Breast epithelium (tissue), 3 donors: ENCODE data around the gene STXBP3.
"Not testable (repeated sequence)": the region's sequence is repeated elsewhere in the genome, so short reads cannot be mapped to it uniquely, and the experiment has no call there.

Experiments
- POLR2A ChIP-seq: fragments of 450-650 bp; IDR thresholded peaks from one replicate; pipeline ENCODE4 v1.6.1; 2016; ENCODE audit warnings: antibody characterized with exemption, mild to moderate bottlenecking, moderate library complexity
- POLR2AphosphoS5 ChIP-seq, 3 donors: sonication (generic); formaldehyde crosslinking; IDR thresholded peaks; one replicate each; pipeline ENCODE4 v1.6.1; 2017; ENCODE audit warnings: antibody characterized with exemption in 3 of 3
- TF ChIP-seq, protein P1 (sequence below), 3 donors: fragments of 450-650 bp; IDR thresholded peaks; one replicate each; pipeline ENCODE4 v1.5.1; 2016 to 2017; ENCODE audit warnings: antibody characterized with exemption in 3 of 3, mild to moderate bottlenecking in 3 of 3, moderate library complexity in 3 of 3

- TF ChIP-seq, protein P1, sequence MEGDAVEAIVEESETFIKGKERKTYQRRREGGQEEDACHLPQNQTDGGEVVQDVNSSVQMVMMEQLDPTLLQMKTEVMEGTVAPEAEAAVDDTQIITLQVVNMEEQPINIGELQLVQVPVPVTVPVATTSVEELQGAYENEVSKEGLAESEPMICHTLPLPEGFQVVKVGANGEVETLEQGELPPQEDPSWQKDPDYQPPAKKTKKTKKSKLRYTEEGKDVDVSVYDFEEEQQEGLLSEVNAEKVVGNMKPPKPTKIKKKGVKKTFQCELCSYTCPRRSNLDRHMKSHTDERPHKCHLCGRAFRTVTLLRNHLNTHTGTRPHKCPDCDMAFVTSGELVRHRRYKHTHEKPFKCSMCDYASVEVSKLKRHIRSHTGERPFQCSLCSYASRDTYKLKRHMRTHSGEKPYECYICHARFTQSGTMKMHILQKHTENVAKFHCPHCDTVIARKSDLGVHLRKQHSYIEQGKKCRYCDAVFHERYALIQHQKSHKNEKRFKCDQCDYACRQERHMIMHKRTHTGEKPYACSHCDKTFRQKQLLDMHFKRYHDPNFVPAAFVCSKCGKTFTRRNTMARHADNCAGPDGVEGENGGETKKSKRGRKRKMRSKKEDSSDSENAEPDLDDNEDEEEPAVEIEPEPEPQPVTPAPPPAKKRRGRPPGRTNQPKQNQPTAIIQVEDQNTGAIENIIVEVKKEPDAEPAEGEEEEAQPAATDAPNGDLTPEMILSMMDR (IDR thresholded peaks at IDR 0.05): not testable (repeated sequence)
- TF ChIP-seq POLR2A; POLR2AphosphoS5 (IDR thresholded peaks at IDR 0.05): not testable (repeated sequence)
Observed at GRCh38 chr1:108781575-108781944, 35.1 kb downstream of the STXBP3 start.
